Spleen (tissue), 7 donors: ENCODE data around the gene CPAMD8.
"Not testable (repeated sequence)": the region's sequence is repeated elsewhere in the genome, so short reads cannot be mapped to it uniquely, and the experiment has no call there.

Experiments
- CTCF ChIP-seq, 11 experiments: fragments of 200-600 bp in 7 of 11; fragments of 450-650 bp in 4 of 11; sonication (generic) in 4 of 11; IDR thresholded peaks in 8 of 11; conservative IDR thresholded peaks in 3 of 11; 1 replicate in 7 of 11; 2 replicates in 4 of 11; pipeline versions ENCODE4 v1.4.0 to v1.8.0; 2016 to 2021; ENCODE audit warnings: antibody characterized with exemption in 11 of 11, inconsistent platforms in 4 of 11, mild to moderate bottlenecking in 1 of 11
- POLR2AphosphoS5 ChIP-seq, 3 donors: sonication (generic); formaldehyde crosslinking; IDR thresholded peaks; one replicate each; pipeline ENCODE4 v1.5.1; 2017; ENCODE audit warnings: antibody characterized with exemption in 3 of 3
- donor health status: DM: no; HTN: no; CAD: no; lungs with moderate emphysema.
- donor health status: DM: no; HTN: no; CAD: no.
- donor health status: DM: no; HTN: no; CAD: no.

DNA sequence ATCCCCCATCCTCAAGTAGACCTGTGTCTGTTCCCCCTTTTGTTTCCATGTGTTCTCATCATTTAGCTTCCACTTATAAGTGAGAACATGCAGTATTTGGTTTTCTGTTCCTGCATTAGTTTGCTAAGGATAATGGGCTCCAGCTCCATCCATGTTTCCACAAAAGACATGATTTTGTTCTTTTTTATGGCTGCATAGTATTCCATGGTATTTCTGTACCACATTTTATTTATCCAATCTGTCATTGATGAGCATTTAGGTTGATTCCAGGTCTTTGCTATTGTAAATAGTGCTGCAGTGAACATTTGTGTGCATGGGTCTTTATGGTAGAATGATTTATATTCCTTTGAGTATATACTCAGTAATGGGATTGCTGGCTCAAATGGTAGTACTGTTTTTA lies 68.3 kb downstream of the CPAMD8 start:
- not testable (repeated sequence) for TF ChIP-seq CTCF (IDR thresholded peaks at IDR 0.05 in 8 of 11, conservative IDR thresholded peaks at IDR 0.05 in 3 of 11); POLR2AphosphoS5 (IDR thresholded peaks at IDR 0.05)
